HG03354 (cell line): ENCODE data around the gene VASP.

Experiments used
- ATAC-seq: cut with Tn5 transposase; IDR thresholded peaks from one replicate; pipeline ENCODE4 v1.9.1; 2021; ENCODE audit warnings: mild to moderate bottlenecking; ENCODE audit not compliant: unreplicated experiment, poor library complexity, severe bottlenecking

VASP gene

DNA sequence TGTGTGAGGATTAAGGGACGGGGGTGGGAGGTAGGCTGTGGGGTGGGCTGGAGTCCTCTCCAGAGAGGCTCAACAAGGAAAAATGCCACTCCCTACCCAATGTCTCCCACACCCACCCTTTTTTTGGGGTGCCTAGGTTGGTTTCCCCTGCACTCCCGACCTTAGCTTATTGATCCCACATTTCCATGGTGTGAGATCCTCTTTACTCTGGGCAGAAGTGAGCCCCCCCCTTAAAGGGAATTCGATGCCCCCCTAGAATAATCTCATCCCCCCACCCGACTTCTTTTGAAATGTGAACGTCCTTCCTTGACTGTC, 34.0 kb upstream of the VASP start:
- no peak for ATAC-seq

DNA sequence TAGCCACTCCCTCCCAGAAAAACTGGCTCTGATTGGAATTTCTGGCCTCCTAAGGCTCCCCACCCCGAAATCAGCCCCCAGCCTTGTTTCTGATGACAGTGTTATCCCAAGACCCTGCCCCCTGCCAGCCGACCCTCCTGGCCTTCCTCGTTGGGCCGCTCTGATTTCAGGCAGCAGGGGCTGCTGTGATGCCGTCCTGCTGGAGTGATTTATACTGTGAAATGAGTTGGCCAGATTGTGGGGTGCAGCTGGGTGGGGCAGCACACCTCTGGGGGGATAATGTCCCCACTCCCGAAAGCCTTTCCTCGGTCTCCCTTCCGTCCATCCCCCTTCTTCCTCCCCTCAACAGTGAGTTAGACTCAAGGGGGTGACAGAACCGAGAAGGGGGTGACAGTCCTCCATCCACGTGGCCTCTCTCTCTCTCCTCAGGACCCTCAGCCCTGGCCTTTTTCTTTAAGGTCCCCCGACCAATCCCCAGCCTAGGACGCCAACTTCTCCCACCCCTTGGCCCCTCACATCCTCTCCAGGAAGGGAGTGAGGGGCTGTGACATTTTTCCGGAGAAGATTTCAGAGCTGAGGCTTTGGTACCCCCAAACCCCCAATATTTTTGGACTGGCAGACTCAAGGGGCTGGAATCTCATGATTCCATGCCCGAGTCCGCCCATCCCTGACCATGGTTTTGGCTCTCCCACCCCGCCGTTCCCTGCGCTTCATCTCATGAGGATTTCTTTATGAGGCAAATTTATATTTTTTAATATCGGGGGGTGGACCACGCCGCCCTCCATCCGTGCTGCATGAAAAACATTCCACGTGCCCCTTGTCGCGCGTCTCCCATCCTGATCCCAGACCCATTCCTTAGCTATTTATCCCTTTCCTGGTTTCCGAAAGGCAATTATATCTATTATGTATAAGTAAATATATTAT, 33.3 kb upstream of the VASP start:
- no peak for ATAC-seq

DNA sequence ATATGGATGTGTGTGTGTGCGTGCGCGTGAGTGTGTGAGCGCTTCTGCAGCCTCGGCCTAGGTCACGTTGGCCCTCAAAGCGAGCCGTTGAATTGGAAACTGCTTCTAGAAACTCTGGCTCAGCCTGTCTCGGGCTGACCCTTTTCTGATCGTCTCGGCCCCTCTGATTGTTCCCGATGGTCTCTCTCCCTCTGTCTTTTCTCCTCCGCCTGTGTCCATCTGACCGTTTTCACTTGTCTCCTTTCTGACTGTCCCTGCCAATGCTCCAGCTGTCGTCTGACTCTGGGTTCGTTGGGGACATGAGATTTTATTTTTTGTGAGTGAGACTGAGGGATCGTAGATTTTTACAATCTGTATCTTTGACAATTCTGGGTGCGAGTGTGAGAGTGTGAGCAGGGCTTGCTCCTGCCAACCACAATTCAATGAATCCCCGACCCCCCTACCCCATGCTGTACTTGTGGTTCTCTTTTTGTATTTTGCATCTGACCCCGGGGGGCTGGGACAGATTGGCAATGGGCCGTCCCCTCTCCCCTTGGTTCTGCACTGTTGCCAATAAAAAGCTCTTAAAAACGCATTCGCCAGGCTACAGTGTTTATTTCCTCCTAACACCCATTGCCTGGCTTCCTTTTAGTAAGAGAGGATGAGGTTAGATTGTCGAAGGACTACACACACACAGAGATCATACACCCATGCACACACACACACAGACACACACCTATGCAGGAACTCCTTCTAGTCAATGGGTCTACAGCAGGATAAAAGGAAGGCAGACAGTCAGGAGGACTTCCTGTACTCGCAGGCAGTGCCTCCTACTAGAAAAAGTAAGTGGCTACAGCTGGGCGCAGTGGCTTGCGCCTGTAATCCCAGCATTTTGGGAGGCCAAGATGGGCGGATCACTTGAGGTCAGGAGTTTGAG, 32.4 kb upstream of the VASP start:
- no peak for ATAC-seq

DNA sequence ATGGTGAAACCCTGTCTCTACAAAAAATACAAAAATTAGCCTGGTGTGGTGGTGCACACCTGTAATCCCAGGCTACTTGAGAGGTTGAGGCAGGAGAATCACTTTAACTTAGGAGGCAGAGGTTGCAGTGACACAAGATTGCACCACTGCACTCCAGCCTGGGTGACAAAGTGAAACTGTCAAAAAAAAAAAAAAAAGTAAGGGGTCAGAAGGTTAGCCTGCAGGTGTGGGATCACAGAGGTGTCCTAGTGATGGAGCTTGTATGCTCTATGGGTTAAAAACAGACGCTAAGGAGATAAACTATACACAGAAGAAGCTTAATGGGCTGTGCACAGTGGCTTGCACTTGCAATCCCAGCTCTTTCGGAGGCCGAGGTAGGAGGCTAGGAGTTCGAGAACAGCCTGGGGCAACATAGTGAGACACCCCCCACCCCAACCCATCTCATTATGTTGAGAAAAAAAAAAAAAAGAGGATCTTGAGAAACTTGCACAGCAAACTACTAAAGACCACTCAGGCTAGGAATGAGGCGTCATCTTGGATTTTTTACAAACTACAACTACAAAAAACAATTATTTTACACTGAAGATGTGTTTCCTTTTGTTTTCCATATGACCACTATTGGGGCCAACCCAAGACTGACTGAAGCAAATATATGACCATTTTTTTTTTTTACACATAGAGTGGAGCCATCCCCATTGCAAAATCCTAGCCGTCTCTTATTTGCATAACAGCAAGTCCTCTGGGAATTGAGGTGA, 31.6 kb upstream of the VASP start:
- ATAC-seq = no peak

DNA sequence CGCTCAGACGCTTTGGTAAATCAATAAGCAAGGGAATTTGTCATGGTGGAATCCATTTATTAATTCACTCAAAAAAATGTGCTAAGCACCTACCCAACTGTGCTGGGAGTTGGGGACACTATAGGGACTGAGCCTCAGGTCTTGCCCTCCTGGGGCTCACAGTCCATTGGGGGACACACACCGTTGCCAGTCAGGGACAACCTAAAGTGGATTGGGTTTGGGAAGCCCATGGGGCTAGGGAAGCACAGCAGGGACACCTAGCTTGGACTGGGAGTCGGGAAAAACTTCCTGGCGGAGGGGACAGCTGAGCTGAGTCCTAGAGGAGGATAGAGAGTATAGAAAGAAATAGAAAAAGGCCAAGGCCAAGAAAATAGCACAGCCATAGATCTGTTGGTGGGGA, 31.0 kb upstream of the VASP start:
- ATAC-seq = no peak

DNA sequence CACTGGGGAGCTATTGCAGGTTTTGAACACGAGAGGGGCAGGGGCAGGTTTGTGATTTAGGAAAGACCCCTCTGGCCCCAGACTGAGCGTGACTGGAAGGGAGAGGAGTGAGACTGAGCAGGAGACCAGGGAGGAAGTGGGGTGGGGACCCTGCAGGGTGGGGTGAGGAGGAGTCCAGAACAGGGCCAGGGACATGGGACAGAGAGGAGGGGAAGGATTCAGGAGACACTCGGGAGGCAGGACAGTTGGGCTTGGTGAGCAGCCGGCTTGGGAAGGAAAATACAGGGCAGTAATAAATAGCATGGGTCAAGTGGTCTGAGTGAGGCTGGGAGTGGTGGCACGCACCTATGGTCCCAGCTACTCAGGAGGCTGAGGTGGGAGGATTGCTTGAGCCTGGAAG, 30.1 kb upstream of the VASP start:
- no peak for ATAC-seq

DNA sequence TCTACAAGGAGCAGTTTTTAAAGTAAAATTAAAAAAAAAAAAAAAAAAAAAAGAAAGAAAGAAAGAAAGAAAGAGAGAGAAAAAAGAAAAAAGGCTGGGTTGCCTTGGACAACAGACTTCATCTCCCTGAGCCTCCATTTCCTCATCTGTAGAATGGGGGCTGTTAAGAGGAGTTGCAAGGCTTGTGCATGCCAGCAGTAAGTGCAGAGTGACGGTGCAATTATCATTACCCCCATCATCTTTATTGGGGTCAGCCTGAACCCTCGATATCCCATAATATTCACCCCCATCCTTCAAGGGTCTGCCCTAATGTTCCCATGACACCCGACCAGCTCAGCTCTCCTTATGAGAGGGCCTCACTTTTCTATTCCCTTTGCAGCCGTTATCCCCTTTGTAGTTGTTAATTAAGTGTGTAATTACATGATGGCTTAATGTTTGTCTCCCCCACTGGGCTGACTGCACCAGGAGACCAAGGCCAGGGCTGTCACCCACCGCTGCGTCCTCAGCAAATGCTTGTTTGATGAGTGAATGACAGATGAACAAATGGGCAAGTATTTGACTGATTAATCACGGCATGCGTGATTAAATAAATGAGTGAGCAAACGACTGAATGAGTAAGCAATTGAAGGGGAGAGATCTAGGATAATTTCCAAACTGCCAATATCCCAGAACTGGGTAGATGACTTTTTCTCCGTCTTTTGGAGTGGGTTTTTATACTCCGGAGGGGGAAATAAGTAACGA, 29.4 kb upstream of the VASP start:
- no peak for ATAC-seq

DNA sequence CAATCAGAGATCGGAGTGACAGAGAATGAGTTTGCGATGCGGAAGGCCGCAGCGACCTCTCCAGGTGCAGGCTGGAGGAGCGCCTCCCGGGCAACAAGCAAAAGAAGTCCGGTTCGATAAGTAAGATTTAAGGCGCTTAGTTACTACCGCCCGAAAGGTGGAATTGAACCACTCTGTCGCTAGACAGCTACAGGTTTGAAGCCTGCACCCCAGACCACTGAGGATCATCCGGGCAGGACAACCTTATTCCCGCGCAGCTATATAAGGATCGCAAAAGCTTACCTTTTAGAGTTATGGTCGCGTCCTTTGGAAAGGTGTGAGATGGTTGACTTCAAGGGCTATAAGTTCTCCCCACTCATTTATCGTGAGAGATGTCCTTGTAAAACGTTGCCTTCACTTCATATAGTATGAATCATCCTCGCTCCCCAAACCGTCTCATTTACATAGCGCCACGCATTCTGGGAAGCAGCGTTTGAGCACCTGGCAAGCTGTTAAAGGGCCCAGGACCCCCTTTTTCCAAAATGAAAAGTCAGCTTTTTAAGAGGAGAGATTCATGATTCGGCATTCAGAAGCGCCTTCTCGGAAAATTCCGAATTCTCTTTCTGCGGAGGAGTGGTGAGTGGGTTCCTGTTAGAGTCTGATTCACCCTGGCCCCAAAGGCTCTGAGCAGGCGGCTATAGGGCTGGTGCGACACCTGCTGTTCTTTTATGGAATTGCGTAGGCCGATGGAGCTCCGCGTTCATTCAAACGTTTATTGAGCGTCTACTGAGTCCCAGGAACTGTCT, 28.6 kb upstream of the VASP start:
- ATAC-seq = peak; percentile 73

DNA sequence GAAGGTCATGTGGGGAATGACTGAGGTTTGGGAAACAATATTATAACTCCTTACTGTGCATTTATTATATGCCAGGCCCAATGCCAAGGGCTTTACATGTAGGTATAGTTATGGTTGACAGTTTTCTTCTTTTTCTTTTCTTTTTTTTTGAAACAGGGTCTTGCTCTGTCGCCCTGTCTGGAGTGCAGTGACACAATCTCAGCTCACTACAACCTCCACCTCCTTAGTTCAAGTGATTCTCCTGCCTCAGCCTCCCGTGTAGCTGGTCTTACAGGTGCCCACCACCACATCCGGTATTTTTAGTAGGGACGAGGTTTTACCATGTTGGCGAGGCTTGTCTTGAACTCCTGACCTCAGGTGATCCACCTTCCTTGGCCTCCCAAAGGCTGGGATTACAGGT, 24.2 kb upstream of the VASP start:
- ATAC-seq = no peak

DNA sequence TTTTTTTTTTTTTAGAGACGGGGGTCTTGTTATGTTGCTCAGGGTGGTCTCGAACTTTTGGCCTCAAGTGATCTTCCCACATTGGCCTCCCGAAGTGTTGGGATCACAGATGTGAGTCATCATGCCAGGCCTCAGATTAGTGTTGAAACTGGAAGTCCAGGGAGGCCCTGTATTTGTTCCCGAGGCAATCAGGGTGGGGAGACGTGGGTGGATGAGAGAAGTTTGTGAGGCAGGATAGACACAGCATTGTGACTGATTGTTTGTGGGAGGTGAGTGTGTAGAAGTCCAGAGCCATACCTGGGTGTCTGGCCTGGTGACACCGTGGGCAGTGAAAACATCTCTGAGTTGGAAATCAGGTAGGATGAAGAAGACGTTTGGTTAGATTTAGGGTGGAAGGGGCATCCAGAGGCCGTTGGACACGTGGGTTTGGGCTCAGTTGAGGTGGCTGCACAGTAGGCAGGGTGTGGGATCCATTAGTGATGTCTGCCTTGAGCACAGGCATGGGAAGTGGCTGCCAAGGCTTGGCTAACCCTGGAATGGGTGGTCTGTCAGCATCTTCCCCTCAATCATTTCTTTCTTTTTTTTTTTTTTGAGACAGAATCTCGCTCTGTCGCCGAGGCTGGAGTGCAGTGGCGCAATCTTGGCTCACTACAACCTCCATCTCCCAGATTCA, 22.9 kb upstream of the VASP start:
- ATAC-seq = no peak

DNA sequence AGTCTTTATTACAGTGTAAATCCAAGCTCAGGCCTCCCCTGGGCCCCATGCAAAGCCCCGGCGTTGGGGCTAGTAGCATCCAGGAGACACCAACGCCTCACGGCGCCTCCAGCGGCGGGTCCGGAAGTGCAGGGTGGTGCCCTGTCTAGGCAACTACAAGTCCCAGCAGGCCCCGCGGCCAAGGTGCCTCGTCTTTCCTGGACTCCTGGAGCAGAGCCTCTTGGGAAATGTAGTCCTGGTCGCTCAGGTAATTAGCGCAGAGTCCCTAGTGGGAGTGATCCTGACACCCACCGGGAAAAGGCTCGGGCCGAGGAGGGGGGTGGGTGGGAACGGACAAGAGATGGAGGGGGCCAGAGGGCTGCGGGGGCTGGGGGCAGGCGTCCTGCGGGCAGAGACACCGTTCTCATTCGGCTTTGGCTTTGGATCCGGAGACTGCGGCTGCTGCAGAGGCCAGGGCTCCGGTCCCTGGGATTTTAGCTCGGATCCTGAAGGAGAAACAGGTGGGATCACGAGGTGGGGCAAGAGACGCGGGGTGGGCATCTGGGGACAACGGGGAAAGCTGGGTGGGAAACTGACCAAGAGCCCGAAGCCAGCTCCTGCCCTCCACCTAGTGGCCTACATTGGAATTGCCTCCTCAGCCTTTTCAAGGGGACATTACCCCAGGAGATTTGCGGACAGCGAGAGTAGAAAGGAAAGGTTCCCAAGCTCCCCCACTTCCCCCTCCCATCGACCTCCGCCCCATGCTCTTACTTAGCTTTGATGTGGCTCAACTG, 21.8 kb upstream of the VASP start:
- ATAC-seq = peak; percentile 94

DNA sequence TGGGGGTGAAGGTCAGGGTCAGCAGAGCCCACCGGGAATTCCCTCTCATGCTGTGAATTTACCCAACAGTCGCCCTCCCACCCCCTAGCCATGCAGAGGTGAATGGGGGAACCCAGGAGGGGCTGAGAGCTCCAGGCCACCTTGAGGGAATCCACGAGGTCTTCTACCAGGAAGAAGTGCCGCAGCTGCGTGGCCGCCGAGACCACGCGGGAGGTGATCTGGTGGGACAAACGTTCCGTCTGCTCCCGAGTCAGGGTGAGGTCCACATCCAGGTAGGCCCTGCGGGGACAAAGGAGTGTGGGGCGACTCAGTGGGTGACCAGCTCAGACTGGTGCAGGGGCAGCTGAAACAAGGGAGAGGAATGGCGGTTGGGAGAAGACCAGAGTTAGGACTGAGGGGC, 18.6 kb upstream of the VASP start:
- no peak for ATAC-seq

DNA sequence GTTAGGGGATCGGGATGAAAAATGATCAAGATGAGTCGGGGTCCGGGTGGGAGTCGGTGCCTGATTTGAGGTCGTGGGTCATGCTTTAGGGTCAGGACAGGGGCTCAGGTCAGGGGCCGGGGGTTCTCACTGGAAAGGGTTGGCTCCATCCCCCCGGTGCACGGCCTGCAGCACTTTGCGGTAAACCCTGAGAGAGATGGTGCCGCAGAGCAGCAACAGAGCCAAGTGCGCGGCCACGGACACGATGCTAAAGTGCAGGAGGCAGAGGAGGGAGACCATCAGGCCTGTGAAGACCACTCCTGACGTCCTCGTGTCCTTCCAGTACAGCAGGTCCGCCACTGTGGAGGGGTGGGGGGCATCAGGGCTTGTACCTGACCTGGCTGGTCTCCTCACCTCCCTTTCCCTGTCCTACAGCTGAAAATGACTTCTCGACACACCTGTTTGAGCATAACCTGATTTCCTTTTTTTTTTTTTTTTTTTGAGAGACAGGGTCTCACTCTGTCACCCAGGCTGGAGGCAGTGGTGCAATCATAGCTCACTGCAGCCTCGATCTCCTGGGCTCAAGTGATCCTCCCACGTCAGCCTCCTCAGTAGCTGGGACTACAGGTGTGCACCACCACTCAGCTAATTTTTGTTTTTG, 17.9 kb upstream of the VASP start:
- ATAC-seq = no peak

DNA sequence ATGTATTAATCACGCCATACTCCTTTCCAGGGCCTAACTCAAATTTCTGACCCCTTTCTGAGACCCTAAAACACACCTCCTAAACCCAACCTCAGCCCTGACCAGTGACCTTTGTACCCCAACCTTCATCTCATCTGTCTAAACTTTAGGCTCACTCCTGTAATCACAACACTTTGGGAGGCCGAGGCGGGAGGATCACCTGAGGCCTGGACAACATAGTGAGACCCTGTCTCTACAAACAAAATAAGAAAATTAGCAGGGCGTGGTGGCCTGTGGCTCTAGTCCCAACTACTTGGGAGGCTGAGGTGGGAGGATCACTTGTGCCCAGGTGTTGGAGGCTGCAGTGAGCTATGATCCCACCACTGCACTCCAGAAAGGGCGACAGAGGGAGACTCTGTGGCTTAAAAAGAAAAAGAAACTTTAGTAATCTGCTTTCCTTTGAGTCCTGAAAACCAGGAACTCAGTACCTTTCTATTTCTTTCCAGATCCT, 15.1 kb upstream of the VASP start:
- no peak for ATAC-seq

DNA sequence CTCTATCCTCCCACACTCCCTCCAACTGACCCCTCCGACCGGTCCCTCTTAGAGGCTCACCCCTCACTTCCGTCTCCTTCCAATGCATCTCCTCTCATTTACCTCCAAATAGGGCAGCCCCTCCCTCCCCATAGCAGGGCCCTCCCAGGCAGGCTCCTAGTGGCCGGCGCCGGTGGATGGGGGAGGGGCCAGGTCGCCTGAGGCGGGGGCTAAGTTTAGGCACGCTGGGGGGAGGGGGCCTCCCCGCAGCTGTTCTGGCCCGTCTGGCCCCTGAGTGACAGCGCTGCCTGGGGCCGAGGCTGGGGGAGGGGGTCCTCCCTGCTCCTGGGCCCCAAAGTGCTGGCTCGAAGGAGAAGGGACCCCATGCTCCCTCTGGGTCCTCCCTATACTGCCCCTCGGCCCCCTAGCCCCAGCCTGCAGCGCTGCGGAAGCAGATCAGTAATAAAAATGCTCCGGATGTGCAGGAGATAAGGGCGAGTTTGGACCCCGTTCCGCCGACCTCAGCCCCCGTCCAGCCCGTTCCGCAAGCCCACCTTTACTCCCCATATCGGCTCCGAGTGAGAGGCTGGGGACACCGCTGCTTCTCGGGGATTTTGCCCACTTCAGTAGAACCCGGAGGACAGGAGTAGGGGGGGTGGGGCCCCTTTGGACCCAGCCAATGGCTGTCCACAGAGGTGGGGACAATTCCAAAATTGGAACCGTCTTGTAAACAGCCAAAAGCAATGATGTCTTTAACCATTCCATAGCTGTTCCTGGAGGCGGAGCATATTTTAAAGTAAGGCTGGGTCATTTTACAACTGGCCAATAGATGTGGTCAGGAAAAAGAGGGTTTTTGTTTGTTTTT, 14.4 kb upstream of the VASP start:
- ATAC-seq = no peak

DNA sequence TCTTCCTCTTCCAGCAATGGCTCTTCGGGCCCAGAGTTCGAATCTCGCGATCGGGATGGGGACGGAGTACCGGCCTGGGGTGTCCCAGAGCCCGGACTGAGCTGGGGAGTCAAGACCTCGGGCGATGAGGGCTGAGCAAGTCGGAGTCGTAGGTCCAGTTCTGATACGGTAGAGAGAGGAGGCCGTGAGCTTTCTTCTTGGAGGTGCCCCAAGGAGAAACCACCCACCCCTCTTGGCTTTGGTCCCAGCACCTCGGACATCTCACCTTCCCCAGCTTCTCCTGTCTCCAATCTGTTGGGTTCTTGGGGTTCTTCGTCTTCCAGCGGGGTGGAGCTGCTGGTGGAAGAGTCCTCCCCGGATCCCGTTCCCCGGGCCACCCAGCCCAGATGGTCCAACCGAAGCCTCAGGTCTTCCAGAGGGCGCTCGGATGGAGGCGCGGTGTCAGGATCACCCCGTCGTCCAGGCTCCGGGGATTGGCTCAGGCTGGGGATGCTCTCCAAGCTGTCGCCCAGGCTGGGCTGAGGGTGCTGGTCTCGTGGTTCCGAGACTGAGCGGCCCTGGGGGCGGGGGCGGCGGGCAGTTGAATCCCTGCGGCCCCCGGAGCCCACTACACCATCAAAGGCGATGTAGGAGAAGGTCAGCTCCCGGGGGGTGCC, 12.9 kb upstream of the VASP start:
- no peak for ATAC-seq
